ENCODE results near the gene CCDC136. TPM values are rescaled to one million over a fixed set of nuclear protein-coding genes. Genes with fewer than 3 reads are reported as not detected.

The CCDC136 gene
- total and polyA plus RNA-seq, 12 donors, result 1.8 to 14.4 (median 8.0) TPM

DNA sequence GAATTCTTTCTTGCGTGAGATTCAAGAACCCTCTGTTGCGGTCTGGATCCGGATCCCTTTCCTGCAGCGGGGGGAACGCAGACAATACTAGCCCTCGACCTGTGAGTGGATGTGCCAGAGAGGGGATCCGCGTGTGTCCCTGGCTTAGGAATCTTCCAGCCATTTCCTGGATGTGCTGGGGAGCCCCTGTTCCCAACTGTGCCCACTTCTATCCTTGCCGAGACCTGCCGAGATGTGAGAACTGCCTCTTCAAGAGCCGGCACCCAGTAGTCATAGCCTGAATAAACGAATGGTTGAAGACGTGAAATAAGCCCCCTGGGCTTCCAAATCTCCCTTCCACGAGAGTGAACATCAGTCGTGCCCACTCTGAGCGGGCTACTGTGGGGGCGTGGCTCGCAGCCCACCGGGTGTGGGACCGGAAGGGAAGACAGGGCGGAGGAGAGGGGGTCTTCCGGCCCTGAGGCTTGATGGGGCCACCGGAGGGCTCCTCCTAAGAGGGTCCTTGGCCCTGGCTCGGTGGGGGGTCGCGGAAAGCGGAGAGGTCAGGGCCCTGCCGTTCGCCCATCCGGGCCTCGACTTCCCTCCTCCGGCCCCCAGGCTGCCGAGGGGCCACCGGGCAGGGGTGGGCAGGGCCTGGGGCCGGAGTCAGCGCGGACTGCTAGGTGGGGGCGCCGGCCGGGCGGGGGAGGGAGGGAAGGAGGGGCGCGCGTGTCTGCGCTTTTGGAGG lies 1.3 kb upstream of the CCDC136 start:
- Histone ChIP-seq H3K4me3 (peak overlapping the region; percentile 64 to 97 (median 85)), H3K36me3 (no peaks in the 10 kb centered on the region), H3K4me1 (peaks cover 8 to 29% (median 25%) of the 10 kb centered on the region in 9 donors), H3K27ac (peak overlapping the region in 7 of 10 donors; percentile 23 to 77 (median 49)), H3K27me3 (peaks cover 0 to 21% (median 0%) of the 10 kb centered on the region in 7 donors), H3K9me3 (no peaks in the 10 kb centered on the region)
- TF ChIP-seq, protein P1, sequence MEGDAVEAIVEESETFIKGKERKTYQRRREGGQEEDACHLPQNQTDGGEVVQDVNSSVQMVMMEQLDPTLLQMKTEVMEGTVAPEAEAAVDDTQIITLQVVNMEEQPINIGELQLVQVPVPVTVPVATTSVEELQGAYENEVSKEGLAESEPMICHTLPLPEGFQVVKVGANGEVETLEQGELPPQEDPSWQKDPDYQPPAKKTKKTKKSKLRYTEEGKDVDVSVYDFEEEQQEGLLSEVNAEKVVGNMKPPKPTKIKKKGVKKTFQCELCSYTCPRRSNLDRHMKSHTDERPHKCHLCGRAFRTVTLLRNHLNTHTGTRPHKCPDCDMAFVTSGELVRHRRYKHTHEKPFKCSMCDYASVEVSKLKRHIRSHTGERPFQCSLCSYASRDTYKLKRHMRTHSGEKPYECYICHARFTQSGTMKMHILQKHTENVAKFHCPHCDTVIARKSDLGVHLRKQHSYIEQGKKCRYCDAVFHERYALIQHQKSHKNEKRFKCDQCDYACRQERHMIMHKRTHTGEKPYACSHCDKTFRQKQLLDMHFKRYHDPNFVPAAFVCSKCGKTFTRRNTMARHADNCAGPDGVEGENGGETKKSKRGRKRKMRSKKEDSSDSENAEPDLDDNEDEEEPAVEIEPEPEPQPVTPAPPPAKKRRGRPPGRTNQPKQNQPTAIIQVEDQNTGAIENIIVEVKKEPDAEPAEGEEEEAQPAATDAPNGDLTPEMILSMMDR (IDR thresholded peaks at IDR 0.05), result no peak
- intact Hi-C loops (cut with DNase I), result loop anchor here in 6 of 10 donors (5.0 to 10.0 kb wide), 3 partner anchors 37 to 94 kb away; partner anchors contain the start of gene ATP6V1F (in 1 of the 6)
- DNase-seq (no peak), ATAC-seq (peak in 6 of 8 donors; percentile 3 to 39 (median 15))
- 16 to 17% methylated on average over 39 to 45 of the region's 45 CpGs for WGBS, 2 donors

DNA sequence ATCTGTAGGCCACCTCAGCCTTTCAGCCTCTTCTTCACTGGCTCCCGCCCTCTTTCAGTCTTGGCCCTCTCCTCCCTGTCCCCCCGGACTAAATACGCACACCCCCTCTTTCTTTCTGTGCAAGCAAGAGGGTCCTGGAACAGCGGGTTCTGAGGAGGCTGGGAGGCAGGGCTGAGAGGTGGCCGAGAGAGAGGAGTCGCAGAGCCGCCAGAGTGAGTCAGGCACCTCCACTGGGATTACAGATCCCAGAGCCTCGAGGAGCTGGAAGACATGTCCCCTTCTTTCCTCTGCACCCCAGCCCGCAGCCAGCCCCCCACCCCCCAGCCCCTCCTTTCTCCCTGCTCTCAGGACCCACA lies 182 bp downstream of the CCDC136 start:
- TF ChIP-seq, protein P1 (IDR thresholded peaks at IDR 0.05), result no peak
- Histone ChIP-seq H3K9me3 (no peaks in the 10 kb centered on the region), H3K4me1 (peaks cover 8 to 29% (median 25%) of the 10 kb centered on the region in 9 donors), H3K27ac (no peak overlapping the region), H3K36me3 (no peaks in the 10 kb centered on the region), H3K4me3 (peak overlapping the region; percentile 64 to 97 (median 85)), H3K27me3 (peaks cover 0 to 21% (median 0%) of the 10 kb centered on the region in 7 donors)
- WGBS, 2 donors, result 16% methylated on average over 9 of the region's 9 CpGs
- DNase-seq (no peak), ATAC-seq (peak in 4 of 8 donors; percentile 7 to 22 (median 17))
- intact Hi-C loops (cut with DNase I), result loop anchor here in 6 of 10 donors (5.0 to 10.0 kb wide), 3 partner anchors 35 to 93 kb away; partner anchors contain the start of gene ATP6V1F (in 1 of the 6)

DNA sequence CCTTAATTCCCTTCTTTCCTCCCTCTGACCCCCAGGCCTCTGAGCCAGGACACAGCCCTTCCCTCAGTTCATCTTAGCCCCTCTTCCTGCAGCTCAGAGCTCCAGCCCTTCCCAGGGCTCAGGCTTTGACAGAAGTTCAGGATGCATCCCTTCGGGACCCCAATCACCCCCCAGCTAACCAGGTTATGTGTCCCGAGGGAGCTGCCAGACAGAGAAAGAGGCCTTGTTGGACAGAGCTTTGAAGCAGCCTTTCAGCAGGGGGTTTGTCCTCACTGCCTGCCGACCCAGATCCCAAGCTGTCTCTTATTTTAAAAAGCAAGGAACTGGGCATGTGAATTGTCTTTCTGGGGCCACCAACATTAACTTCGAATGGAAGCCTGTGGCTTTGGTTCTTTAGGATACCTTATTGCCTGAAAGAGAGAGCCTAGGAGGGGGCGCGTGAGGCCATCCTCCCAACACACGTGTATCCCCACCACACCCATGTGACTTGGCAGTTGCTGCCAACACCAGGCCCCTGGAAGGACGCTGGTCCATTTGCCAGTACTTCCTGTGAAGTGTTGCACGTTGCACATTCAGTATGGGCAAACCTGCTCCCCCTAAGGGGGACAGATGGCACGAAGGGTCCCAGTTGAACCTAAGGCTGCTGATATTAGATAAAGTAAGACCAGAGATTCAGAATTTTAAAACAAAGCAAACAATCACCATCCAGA lies 858 bp downstream of the CCDC136 start:
- Histone ChIP-seq H3K4me3 (peak overlapping the region in 1 of 10 donors; percentile 83), H3K27ac (no peak overlapping the region), H3K36me3 (no peaks in the 10 kb centered on the region), H3K9me3 (no peaks in the 10 kb centered on the region), H3K4me1 (peaks cover 8 to 29% (median 25%) of the 10 kb centered on the region in 9 donors), H3K27me3 (peaks cover 0 to 21% (median 0%) of the 10 kb centered on the region in 7 donors)
- ATAC-seq (peak in 5 of 8 donors; percentile 35 to 69 (median 57)), DNase-seq (peak in 1 of 2 donors; percentile 49)
- TF ChIP-seq, protein P1 (IDR thresholded peaks at IDR 0.05), result no peak
- WGBS, 2 donors, result 42 to 44% methylated on average over 10 of the region's 10 CpGs
- intact Hi-C loops (cut with DNase I), result loop anchor here in 6 of 10 donors (5.0 to 10.0 kb wide), 3 partner anchors 35 to 92 kb away; partner anchors contain the start of gene ATP6V1F (in 1 of the 6)

DNA sequence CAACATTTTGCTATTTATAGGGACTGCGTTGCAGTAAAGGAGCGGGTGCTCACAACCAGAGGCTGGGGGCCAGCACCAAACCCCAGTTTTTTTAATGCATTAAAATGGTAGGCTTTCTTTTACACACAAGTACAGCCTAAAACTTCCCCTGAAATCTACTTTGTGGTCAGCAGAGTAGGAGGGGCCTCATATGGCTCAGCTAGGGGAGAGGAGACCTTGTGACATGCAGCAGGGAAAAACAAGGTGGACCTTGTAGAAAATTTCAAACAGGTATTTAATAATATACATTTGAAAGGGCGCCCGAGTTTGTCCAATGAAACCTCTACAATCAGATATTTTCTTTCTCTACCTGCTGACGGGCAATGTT lies 1.4 kb downstream of the CCDC136 start:
- Histone ChIP-seq H3K4me1 (peaks cover 8 to 29% (median 25%) of the 10 kb centered on the region in 9 donors), H3K9me3 (no peaks in the 10 kb centered on the region), H3K27ac (no peak overlapping the region), H3K27me3 (peaks cover 0 to 21% (median 0%) of the 10 kb centered on the region in 7 donors), H3K36me3 (no peaks in the 10 kb centered on the region), H3K4me3 (no peak overlapping the region)
- WGBS, 2 donors, result 93 to 94% methylated on average over 5 of the region's 5 CpGs
- DNase-seq (no peak), ATAC-seq (no peak)
- TF ChIP-seq, protein P1 (IDR thresholded peaks at IDR 0.05), result no peak
- intact Hi-C loops (cut with DNase I), result loop anchor here in 6 of 10 donors (5.0 to 10.0 kb wide), 3 partner anchors 34 to 92 kb away; partner anchors contain the start of gene ATP6V1F (in 1 of the 6)

Data from heart right ventricle (tissue), 16 donors.